Measurements from ENCODE around the gene IRF4.

IRF4 gene

GRCh38 chr6:400815-401214, 9.3 kb downstream of the IRF4 start:
- Histone ChIP-seq H3K4me3 (ENCODE audit: low read length) (peak overlapping the region; percentile 53), H2AFZ (ENCODE audit: low read depth, low read length) (no peak overlapping the region), H3K27ac (ENCODE audit: low read length) (peak overlapping the region; percentile 83), H3K4me1 (ENCODE audit: low read length) (peaks cover 93% of the 10 kb centered on the region), H3K36me3 (replicated peaks; ENCODE audit: low read depth, low read length) (peaks cover 91% of the 10 kb centered on the region), H3K9me3 (ENCODE audit: insufficient read depth, low read length) (no peaks in the 10 kb centered on the region), H4K20me1 (ENCODE audit: insufficient read depth, low read length) (peaks cover 96% of the 10 kb centered on the region), H3K9ac (ENCODE audit: low read length) (no peak overlapping the region), H3K79me2 (ENCODE audit: low read length) (peaks cover 99% of the 10 kb centered on the region), H3K27me3 (ENCODE audit: low read depth, low read length) (no peaks in the 10 kb centered on the region), H3K4me2 (ENCODE audit: low read length) (peak overlapping the region; percentile 68)
- TF ChIP-seq EZH2phosphoT487 (IDR thresholded peaks at IDR 0.05; ENCODE audit: low read depth), result no peak
- TF ChIP-seq, protein P1, sequence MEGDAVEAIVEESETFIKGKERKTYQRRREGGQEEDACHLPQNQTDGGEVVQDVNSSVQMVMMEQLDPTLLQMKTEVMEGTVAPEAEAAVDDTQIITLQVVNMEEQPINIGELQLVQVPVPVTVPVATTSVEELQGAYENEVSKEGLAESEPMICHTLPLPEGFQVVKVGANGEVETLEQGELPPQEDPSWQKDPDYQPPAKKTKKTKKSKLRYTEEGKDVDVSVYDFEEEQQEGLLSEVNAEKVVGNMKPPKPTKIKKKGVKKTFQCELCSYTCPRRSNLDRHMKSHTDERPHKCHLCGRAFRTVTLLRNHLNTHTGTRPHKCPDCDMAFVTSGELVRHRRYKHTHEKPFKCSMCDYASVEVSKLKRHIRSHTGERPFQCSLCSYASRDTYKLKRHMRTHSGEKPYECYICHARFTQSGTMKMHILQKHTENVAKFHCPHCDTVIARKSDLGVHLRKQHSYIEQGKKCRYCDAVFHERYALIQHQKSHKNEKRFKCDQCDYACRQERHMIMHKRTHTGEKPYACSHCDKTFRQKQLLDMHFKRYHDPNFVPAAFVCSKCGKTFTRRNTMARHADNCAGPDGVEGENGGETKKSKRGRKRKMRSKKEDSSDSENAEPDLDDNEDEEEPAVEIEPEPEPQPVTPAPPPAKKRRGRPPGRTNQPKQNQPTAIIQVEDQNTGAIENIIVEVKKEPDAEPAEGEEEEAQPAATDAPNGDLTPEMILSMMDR (IDR thresholded peaks at IDR 0.05; ENCODE audit: low read depth, low read length), result no peak

GRCh38 chr6:401239-401993, 9.9 kb downstream of the IRF4 start:
- peak overlapping the region; percentile 68 for H3K4me2 ChIP-seq (ENCODE audit: low read length)
- peaks cover 96% of the 10 kb centered on the region for H3K79me2 ChIP-seq (ENCODE audit: low read length)
- no peaks in the 10 kb centered on the region for H3K9me3 ChIP-seq (ENCODE audit: insufficient read depth, low read length)
- peak overlapping the region; percentile 53 for H3K4me3 ChIP-seq (ENCODE audit: low read length)
- H3K27ac ChIP-seq (ENCODE audit: low read length), result peak overlapping the region; percentile 83
- H3K36me3 ChIP-seq (replicated peaks; ENCODE audit: low read depth, low read length), result peaks cover 89% of the 10 kb centered on the region
- TF ChIP-seq, protein P1 (IDR thresholded peaks at IDR 0.05; ENCODE audit: low read depth, low read length), result no peak
- TF ChIP-seq EZH2phosphoT487 (IDR thresholded peaks at IDR 0.05; ENCODE audit: low read depth), result no peak
- no peak overlapping the region for H3K9ac ChIP-seq (ENCODE audit: low read length)
- H3K4me1 ChIP-seq (ENCODE audit: low read length), result peaks cover 92% of the 10 kb centered on the region
- no peak overlapping the region for H2AFZ ChIP-seq (ENCODE audit: low read depth, low read length)
- H3K27me3 ChIP-seq (ENCODE audit: low read depth, low read length), result no peaks in the 10 kb centered on the region
- peaks cover 96% of the 10 kb centered on the region for H4K20me1 ChIP-seq (ENCODE audit: insufficient read depth, low read length)

GRCh38 chr6:401994-402640, 10.6 kb downstream of the IRF4 start:
- H3K36me3 ChIP-seq (replicated peaks; ENCODE audit: low read depth, low read length), result peaks cover 93% of the 10 kb centered on the region

More at GRCh38 chr6:401994-402640, 10.6 kb downstream of the IRF4 start:
- Histone ChIP-seq H3K4me2 (ENCODE audit: low read length) (peak overlapping the region; percentile 68), H3K27me3 (ENCODE audit: low read depth, low read length) (no peaks in the 10 kb centered on the region), H3K27ac (ENCODE audit: low read length) (peak overlapping the region; percentile 83), H3K9me3 (ENCODE audit: insufficient read depth, low read length) (no peaks in the 10 kb centered on the region), H3K79me2 (ENCODE audit: low read length) (peaks cover 92% of the 10 kb centered on the region), H4K20me1 (ENCODE audit: insufficient read depth, low read length) (peaks cover 98% of the 10 kb centered on the region), H3K4me3 (ENCODE audit: low read length) (peak overlapping the region; percentile 53), H3K9ac (ENCODE audit: low read length) (no peak overlapping the region), H3K4me1 (ENCODE audit: low read length) (peaks cover 96% of the 10 kb centered on the region), H2AFZ (ENCODE audit: low read depth, low read length) (no peak overlapping the region)
- TF ChIP-seq, protein P1 (IDR thresholded peaks at IDR 0.05; ENCODE audit: low read depth, low read length), result no peak
- no peak for TF ChIP-seq EZH2phosphoT487 (IDR thresholded peaks at IDR 0.05; ENCODE audit: low read depth)

All from OCI-LY3 (cell line).